PFSK-1 (cell line): ENCODE results near the gene VPS13A.

ENCODE experiments used
- FOXP2 ChIP-seq: optimal IDR thresholded peaks from 2 replicates; pipeline ENCODE3; 2011; ENCODE audit warnings: borderline replicate concordance, control low read depth, inconsistent platforms; ENCODE audit not compliant: insufficient read depth; ENCODE audit errors: extremely low read length, extremely low read depth
- POLR2AphosphoS5 ChIP-seq: IDR thresholded peaks from 2 replicates; pipeline ENCODE4 v1.6.1; 2012; ENCODE audit warnings: low read depth, mild to moderate bottlenecking, control low read depth, low read length, moderate library complexity
- SIN3A ChIP-seq: IDR thresholded peaks from 2 replicates; pipeline ENCODE4 v1.6.1; 2012; ENCODE audit warnings: mild to moderate bottlenecking, low read length, moderate library complexity, borderline replicate concordance; ENCODE audit not compliant: insufficient read depth
- TAF1 ChIP-seq: IDR thresholded peaks from 2 replicates; pipeline ENCODE4 v1.6.1; 2012; ENCODE audit warnings: low read length, control low read depth, borderline replicate concordance; ENCODE audit not compliant: insufficient read depth
- TF ChIP-seq, protein P1 (sequence below), 2 experiments: IDR thresholded peaks; 2 replicates each; pipeline versions ENCODE4 v1.6.1 to v1.8.0; 2011 to 2012; ENCODE audit warnings: low read depth in 2 of 2, low read length in 2 of 2, control low read depth in 1 of 2, inconsistent platforms in 1 of 2, mild to moderate bottlenecking in 1 of 2, moderate library complexity in 1 of 2; ENCODE audit not compliant: insufficient read depth in 1 of 2

VPS13A gene

DNA sequence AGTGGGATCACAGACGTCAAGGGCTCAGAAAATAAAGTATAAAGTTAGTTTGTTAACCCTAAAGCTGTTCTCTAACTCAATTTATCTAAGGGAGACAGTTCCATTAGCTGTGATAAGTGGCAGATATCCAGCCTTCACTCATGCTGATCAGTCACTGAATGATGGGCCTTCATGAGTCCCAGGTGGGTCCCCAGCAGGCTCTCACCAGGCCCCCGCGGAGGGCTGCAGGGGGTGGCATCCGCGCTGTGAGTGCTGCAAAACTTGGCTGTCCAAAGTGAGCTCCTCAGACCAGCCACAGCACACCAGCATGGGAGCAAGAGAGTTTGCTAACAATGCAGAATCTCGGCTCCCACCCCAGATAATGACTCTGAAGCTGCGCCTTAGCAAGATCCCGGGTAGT lies 283.6 kb downstream of the VPS13A start:
- TF ChIP-seq, protein P1, sequence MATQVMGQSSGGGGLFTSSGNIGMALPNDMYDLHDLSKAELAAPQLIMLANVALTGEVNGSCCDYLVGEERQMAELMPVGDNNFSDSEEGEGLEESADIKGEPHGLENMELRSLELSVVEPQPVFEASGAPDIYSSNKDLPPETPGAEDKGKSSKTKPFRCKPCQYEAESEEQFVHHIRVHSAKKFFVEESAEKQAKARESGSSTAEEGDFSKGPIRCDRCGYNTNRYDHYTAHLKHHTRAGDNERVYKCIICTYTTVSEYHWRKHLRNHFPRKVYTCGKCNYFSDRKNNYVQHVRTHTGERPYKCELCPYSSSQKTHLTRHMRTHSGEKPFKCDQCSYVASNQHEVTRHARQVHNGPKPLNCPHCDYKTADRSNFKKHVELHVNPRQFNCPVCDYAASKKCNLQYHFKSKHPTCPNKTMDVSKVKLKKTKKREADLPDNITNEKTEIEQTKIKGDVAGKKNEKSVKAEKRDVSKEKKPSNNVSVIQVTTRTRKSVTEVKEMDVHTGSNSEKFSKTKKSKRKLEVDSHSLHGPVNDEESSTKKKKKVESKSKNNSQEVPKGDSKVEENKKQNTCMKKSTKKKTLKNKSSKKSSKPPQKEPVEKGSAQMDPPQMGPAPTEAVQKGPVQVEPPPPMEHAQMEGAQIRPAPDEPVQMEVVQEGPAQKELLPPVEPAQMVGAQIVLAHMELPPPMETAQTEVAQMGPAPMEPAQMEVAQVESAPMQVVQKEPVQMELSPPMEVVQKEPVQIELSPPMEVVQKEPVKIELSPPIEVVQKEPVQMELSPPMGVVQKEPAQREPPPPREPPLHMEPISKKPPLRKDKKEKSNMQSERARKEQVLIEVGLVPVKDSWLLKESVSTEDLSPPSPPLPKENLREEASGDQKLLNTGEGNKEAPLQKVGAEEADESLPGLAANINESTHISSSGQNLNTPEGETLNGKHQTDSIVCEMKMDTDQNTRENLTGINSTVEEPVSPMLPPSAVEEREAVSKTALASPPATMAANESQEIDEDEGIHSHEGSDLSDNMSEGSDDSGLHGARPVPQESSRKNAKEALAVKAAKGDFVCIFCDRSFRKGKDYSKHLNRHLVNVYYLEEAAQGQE (IDR thresholded peaks at IDR 0.05; ENCODE audit: insufficient read depth in 1 of 2, low read depth in 2 of 2, low read length in 2 of 2): no peak
- TF ChIP-seq FOXP2 (no peak), SIN3A (no peak), TAF1 (no peak), POLR2AphosphoS5 (no peak)

DNA sequence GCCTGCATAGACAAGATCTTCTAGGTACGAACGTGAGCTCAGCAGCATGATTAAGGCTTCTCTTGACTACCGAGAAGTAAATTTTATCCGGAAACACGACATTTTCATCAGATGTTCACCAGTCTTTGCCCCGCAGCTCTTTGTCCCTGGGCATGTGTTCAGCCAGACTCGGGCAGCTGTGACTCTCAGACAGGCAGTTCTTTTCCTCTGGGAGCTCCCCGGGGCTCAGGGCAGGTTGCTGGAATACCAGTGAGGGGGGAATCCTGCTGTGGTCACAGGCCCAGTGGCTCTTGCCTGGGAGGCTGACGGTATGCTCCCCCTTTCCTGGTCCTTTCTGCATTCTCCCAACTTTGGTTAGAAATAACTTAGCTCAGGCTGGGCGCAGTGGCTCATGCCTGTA lies 284.7 kb downstream of the VPS13A start:
- TF ChIP-seq FOXP2: no peak
- TF ChIP-seq, protein P1 (IDR thresholded peaks at IDR 0.05; ENCODE audit: insufficient read depth in 1 of 2, low read depth in 2 of 2, low read length in 2 of 2): no peak
- no peak for TF ChIP-seq POLR2AphosphoS5
- TF ChIP-seq SIN3A: no peak
- TF ChIP-seq TAF1: no peak

DNA sequence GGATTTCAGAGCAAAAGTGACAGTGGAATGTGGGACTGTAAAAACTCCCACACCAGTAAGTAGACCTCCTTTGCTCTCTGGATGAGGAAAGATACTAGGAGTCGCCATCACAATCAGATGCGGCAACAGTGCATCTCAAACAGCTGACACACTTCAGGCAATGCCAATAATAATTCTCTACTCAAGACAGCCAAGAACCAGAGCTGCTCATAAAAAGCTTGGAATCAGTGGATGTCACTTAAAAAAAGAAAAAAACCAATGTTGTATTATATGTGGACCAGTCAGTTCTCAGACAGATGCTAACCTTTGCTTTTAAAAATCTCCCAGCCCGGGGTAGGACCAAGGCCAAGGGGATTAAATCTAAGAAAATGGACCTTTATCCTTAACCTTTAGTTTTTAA lies 285.8 kb downstream of the VPS13A start:
- TF ChIP-seq POLR2AphosphoS5: no peak

DNA sequence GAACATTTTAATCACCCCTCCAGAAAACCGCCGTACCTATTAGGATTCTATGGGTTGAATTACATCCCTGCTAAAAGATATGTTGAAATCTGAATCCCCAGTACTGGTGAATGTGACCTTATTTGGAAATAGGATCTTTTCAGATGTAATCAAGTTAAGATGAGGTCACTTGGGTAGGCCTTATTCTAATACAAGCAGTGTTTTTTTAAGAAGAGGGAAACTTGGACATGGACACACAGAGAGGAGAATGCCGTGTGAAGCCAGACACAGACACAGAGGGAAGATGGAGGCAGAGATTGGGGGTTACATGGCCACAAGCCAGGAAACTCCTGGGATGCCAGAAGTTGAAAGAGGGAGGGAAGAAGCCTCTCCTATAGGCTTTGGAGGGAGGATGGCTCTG lies 287.3 kb downstream of the VPS13A start:
- no peak for TF ChIP-seq FOXP2
- TF ChIP-seq POLR2AphosphoS5: no peak
- TF ChIP-seq SIN3A: no peak
- no peak for TF ChIP-seq TAF1
- TF ChIP-seq, protein P1 (IDR thresholded peaks at IDR 0.05; ENCODE audit: insufficient read depth in 1 of 2, low read depth in 2 of 2, low read length in 2 of 2): no peak

DNA sequence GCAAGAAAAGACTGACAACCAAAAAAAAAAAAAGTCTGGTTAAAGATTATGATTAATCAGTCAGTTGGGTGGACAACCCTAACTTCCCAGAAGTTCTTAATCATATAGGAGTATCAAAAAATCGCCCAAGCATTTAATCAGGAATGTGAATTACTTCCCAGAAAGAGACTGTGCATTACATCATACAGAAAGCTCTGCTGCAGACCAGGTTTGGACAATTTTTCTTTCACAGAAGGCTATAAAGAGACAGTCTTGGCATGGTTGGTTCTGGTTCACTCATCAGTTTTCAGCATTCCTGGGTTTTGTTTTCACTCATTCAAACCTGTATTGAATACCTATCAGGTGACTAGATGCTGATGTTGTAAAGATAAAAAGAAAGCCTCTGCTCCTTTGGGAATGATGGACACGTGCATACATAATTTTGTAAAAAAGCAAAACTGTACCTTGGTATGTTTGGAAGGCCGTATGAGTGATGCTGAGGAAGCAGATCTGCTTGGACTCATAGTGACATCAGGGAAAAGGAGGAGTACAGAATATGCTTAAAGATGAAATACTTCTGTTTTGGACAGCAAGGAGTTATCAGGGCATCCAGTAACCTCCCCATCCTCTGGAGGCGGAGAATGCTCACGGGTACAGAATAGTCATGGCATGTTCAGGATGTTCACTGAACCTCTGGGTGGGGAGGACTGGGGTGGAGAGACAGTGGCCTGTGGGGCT lies 292.3 kb downstream of the VPS13A start:
- no peak for TF ChIP-seq POLR2AphosphoS5
- no peak for TF ChIP-seq SIN3A
- TF ChIP-seq, protein P1 (IDR thresholded peaks at IDR 0.05; ENCODE audit: insufficient read depth in 1 of 2, low read depth in 2 of 2, low read length in 2 of 2): no peak
- TF ChIP-seq FOXP2: no peak
- TF ChIP-seq TAF1: no peak
